Panc1 (cell line): ENCODE data around the gene CDH23. TPM values are rescaled to one million over a fixed set of nuclear protein-coding genes. Genes with fewer than 3 reads are reported as not detected.

Experiments
- ATAC-seq: fragments of 200-7000 bp; cut with Tn5 transposase; 2 replicates; pipeline ENCODE4 v1.9.1; 2020; ENCODE audit warnings: mild to moderate bottlenecking, moderate library complexity
- BruUV-seq: library from RNA; stranded (reverse); fragments of 400-500 nt; replicated peaks from 2 replicates; lab custom pipeline; 2021; lab: Mats Ljungman, UMichigan
- CTCF ChIA-PET: fragments of 300-600 bp; sonication (Branson Sonifier 250); formaldehyde crosslinking; loops from one replicate; lab custom pipeline; 2022; ENCODE audit warnings: antibody characterized with exemption; lab: Charles Lee
- POLR2A ChIA-PET: fragments of 300-600 bp; sonication (Branson Sonifier 250); formaldehyde crosslinking; loops from one replicate; lab custom pipeline; 2022; ENCODE audit warnings: antibody characterized with exemption; lab: Charles Lee
- DNase-seq: peaks from one replicate; pipeline ENCODE4 v3.0.0-alpha.2; 2010; ENCODE audit warnings: low read depth, low spot score
- H3K27ac ChIP-seq: 2 replicates; pipeline ENCODE4 v1.5.1; 2011; ENCODE audit warnings: mild to moderate bottlenecking, low read length, inconsistent platforms
- H3K27me3 ChIP-seq: fragments of 200-500 bp; sonication (Bioruptor generic); 2 replicates; pipeline ENCODE4 v1.6.0; 2014; ENCODE audit warnings: low read length, inconsistent platforms; ENCODE audit not compliant: control insufficient read depth, insufficient read depth
- H3K36me3 ChIP-seq: fragments of 200-500 bp; sonication (Bioruptor generic); 2 replicates; pipeline ENCODE4 v1.5.1; 2014; ENCODE audit warnings: inconsistent platforms, mild to moderate bottlenecking, low read length, moderate library complexity; ENCODE audit not compliant: control insufficient read depth, insufficient read depth
- H3K4me1 ChIP-seq: 2 replicates; pipeline ENCODE4 v1.5.1; 2011; ENCODE audit warnings: inconsistent platforms, mild to moderate bottlenecking, low read length, moderate library complexity; ENCODE audit not compliant: control insufficient read depth, insufficient read depth
- H3K4me3 ChIP-seq, 2 experiments: 2 replicates each; pipeline ENCODE4 v1.5.1; 2011 to 2012; ENCODE audit warnings: low read depth in 2 of 2, low read length in 2 of 2, mild to moderate bottlenecking in 2 of 2, inconsistent platforms in 1 of 2, moderate library complexity in 1 of 2
- H3K9me3 ChIP-seq: fragments of 200-500 bp; sonication (Bioruptor generic); 2 replicates; pipeline ENCODE4 v1.5.1; 2014; ENCODE audit warnings: low read depth, mild to moderate bottlenecking, inconsistent platforms, low read length, moderate library complexity; ENCODE audit not compliant: control insufficient read depth, insufficient read depth
- POLR2AphosphoS5 ChIP-seq: IDR thresholded peaks from 2 replicates; pipeline ENCODE4 v1.6.1; 2012; ENCODE audit warnings: mild to moderate bottlenecking, low read depth, low read length, moderate library complexity
- SIN3A ChIP-seq: IDR thresholded peaks from 2 replicates; pipeline ENCODE4 v1.6.1; 2012; ENCODE audit warnings: low read depth, mild to moderate bottlenecking, low read length, moderate library complexity, borderline replicate concordance; ENCODE audit not compliant: insufficient read depth
- TCF7L2 ChIP-seq: IDR thresholded peaks from 2 replicates; pipeline ENCODE4 v1.6.1; 2011; ENCODE audit warnings: mild to moderate bottlenecking, low read depth, low read length, inconsistent platforms
- in situ Hi-C: cut with HindIII; loops from 2 replicates; pipeline ENCODE4 v1.10.0; 2016; ENCODE audit warnings: low sequenced_read_pairs, low pct_unique_long_range_greater_than_20kb
- intact Hi-C: fragments of 100-400 bp; cut with micrococcal nuclease; formaldehyde crosslinking; loops from one replicate; pipeline ENCODE4 v1.10.0; 2022; ENCODE audit not compliant: unreplicated experiment
- total RNA-seq: library from RNA; stranded (reverse); gene quantifications from one replicate; pipeline ENCODE4 v1.2.1, GENCODE V29; 2021; ENCODE audit not compliant: unreplicated experiment
- TF ChIP-seq, protein P1 (sequence below), 2 experiments: IDR thresholded peaks; 2 replicates each; pipeline ENCODE4 v1.6.1; 2011 to 2012; ENCODE audit warnings: low read depth in 2 of 2, control low read depth in 1 of 2, low read length in 1 of 2, mild to moderate bottlenecking in 1 of 2, moderate library complexity in 1 of 2; ENCODE audit not compliant: insufficient read depth in 1 of 2
- TF ChIP-seq, protein P2 (sequence below): fragments of 450-650 bp; IDR thresholded peaks from 2 replicates; pipeline ENCODE4 v1.5.1; 2017; ENCODE audit warnings: mild to moderate bottlenecking

The CDH23 gene
- total RNA-seq, 1 experiment from 2014 or later: 2.7 TPM

DNA sequence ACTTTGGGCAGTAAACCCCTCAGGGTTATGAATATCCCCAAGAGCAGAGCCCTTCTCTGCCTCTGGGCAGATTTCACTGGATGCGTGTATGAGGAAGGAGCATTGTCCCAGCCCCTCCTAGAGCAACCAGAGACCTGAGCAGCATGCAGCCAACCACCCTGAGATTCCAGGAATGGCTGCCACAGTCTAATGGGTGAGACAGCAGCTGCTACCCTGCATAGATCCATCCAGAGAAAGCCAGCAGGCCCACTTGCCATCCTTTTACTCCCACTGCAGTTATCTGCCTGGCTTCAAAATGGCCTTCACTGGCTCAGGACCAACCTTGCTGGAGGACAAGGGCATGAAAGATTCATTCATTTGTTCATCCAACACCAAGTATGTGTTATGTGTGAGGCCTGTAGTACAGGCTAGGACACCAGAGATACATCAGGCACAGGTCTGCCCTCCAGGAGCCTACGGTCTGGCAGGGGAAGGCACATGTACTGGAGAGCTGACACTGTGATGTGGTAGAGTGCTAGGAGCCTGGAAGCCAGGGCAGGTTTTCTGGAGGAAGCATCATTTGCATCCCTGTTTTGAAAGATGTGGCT lies 349.0 kb downstream of the CDH23 start:
- no peak overlapping the region for H3K4me3 ChIP-seq
- no peaks in the 10 kb centered on the region for H3K9me3 ChIP-seq
- POLR2A ChIA-PET: interaction anchor here (0.6 kb wide), 1 partner anchor 160 kb away, joined by 3 read pairs; no protein-coding TSS in a partner anchor
- DNase-seq (no peak), ATAC-seq (no peak)
- intact Hi-C loops (no loop called here), in situ Hi-C loops (no loop called here)
- no TSS peak for BruUV-seq
- no peaks in the 10 kb centered on the region for H3K27me3 ChIP-seq
- no peak for TF ChIP-seq SIN3A
- TF ChIP-seq, protein P1, sequence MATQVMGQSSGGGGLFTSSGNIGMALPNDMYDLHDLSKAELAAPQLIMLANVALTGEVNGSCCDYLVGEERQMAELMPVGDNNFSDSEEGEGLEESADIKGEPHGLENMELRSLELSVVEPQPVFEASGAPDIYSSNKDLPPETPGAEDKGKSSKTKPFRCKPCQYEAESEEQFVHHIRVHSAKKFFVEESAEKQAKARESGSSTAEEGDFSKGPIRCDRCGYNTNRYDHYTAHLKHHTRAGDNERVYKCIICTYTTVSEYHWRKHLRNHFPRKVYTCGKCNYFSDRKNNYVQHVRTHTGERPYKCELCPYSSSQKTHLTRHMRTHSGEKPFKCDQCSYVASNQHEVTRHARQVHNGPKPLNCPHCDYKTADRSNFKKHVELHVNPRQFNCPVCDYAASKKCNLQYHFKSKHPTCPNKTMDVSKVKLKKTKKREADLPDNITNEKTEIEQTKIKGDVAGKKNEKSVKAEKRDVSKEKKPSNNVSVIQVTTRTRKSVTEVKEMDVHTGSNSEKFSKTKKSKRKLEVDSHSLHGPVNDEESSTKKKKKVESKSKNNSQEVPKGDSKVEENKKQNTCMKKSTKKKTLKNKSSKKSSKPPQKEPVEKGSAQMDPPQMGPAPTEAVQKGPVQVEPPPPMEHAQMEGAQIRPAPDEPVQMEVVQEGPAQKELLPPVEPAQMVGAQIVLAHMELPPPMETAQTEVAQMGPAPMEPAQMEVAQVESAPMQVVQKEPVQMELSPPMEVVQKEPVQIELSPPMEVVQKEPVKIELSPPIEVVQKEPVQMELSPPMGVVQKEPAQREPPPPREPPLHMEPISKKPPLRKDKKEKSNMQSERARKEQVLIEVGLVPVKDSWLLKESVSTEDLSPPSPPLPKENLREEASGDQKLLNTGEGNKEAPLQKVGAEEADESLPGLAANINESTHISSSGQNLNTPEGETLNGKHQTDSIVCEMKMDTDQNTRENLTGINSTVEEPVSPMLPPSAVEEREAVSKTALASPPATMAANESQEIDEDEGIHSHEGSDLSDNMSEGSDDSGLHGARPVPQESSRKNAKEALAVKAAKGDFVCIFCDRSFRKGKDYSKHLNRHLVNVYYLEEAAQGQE (IDR thresholded peaks at IDR 0.05; ENCODE audit: insufficient read depth in 1 of 2, low read depth in 2 of 2, low read length in 1 of 2): no peak
- H3K27ac ChIP-seq: no peak overlapping the region
- no peaks in the 10 kb centered on the region for H3K4me1 ChIP-seq
- CTCF ChIA-PET: interaction anchor here (0.8 kb wide), 1 partner anchor 427 kb away, joined by 3 read pairs; the partner anchor contains the start of gene SLC29A3
- no peaks in the 10 kb centered on the region for H3K36me3 ChIP-seq

DNA sequence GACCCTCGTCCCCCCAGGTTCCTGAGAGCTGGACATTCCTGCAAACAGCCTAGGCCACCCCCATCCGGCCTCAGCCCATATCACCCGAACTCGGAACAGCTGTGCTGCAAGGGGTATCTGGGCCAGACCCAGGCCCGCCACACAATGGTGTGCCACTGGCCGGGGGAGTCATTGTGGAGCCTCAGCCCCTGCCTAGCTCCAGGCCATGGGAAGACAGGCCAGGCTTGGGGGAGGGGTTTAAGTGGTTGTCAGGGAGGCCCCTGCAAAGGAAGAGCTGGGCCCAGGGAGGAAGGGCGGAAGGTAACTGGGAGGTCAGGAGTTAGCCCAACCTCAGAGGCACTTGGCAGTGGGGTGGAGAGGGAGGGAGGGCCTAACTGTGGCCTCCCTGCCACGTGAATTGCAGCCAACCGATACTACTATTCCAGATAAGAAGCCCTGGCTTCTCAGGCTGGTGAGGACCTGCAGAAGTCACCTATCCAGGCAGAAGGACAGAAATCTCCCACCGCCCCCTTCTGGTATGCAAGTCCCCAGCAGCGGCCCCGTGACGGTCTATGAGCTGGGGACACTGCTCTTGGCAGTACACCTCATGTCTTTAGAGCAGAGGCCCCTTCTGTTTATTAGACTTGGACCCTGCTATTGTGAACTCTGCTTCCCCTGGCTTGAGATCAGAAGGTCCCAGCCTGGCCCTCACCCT lies 349.8 kb downstream of the CDH23 start:
- Histone ChIP-seq H3K27me3 (no peaks in the 10 kb centered on the region), H3K27ac (no peak overlapping the region), H3K4me1 (no peaks in the 10 kb centered on the region), H3K4me3 (no peak overlapping the region), H3K9me3 (no peaks in the 10 kb centered on the region), H3K36me3 (no peaks in the 10 kb centered on the region)
- no peak for DNase-seq
- TF ChIP-seq, protein P1 (IDR thresholded peaks at IDR 0.05; ENCODE audit: insufficient read depth in 1 of 2, low read depth in 2 of 2, low read length in 1 of 2): no peak
- TF ChIP-seq SIN3A (no peak), POLR2AphosphoS5 (no peak), TCF7L2 (no peak)
- TF ChIP-seq, protein P2, sequence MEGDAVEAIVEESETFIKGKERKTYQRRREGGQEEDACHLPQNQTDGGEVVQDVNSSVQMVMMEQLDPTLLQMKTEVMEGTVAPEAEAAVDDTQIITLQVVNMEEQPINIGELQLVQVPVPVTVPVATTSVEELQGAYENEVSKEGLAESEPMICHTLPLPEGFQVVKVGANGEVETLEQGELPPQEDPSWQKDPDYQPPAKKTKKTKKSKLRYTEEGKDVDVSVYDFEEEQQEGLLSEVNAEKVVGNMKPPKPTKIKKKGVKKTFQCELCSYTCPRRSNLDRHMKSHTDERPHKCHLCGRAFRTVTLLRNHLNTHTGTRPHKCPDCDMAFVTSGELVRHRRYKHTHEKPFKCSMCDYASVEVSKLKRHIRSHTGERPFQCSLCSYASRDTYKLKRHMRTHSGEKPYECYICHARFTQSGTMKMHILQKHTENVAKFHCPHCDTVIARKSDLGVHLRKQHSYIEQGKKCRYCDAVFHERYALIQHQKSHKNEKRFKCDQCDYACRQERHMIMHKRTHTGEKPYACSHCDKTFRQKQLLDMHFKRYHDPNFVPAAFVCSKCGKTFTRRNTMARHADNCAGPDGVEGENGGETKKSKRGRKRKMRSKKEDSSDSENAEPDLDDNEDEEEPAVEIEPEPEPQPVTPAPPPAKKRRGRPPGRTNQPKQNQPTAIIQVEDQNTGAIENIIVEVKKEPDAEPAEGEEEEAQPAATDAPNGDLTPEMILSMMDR: no peak
- CTCF ChIA-PET: interaction anchor here (0.8 kb wide), 1 partner anchor 428 kb away, joined by 3 read pairs; the partner anchor contains the start of gene SLC29A3
- no TSS peak for BruUV-seq
- POLR2A ChIA-PET: no interaction called here
- intact Hi-C loops: no loop called here
- in situ Hi-C loops: no loop called here
- ATAC-seq: no peak
